Stimulated activated naive CD8-positive, alpha-beta T cell treated with anti-CD3 and anti-CD28 coated beads, Interleukin-15, Interleukin-2, amounts not matched to agents 100 ng/mL and 50 ng/mL, for 24 hours (primary cell): ENCODE data around the gene CLIC3.
A peak's percentile ranks its signal among the peaks of the same experiment; 100 is the strongest.

Source experiments
- H3K27ac Mint-ChIP-seq: one replicate; pipeline ENCODE4 v1.8.0; 2021; ENCODE audit warnings: mild to moderate bottlenecking, mixed read lengths
- H3K27me3 Mint-ChIP-seq: one replicate; pipeline ENCODE4 v1.8.0; 2021; ENCODE audit warnings: mixed read lengths
- H3K36me3 Mint-ChIP-seq: one replicate; pipeline ENCODE4 v1.8.0; 2021; ENCODE audit warnings: low read depth, mixed read lengths
- H3K4me1 Mint-ChIP-seq: one replicate; pipeline ENCODE4 v1.8.0; 2021; ENCODE audit warnings: low read depth, mixed read lengths
- H3K4me3 Mint-ChIP-seq: one replicate; pipeline ENCODE4 v1.8.0; 2021; ENCODE audit warnings: mild to moderate bottlenecking, mixed read lengths
- H3K9me3 Mint-ChIP-seq: one replicate; pipeline ENCODE4 v1.8.0; 2021; ENCODE audit warnings: mixed read lengths

The CLIC3 gene

GRCh38 chr9:136996361-136997292 lies at the start of gene CLIC3:
Gene CLIC3, minus strand, starts transcription at chr9:136996568. Its CDS starts 25 bp downstream, at chr9:136996543.
- no peak within 1 kb of the TSS for H3K27ac Mint-ChIP-seq
- peak within 1 kb of the TSS; percentile 10 for H3K4me3 Mint-ChIP-seq

GRCh38 chr9:137045294-137046087 lies 49.1 kb upstream of the CLIC3 start:
- H3K27me3 Mint-ChIP-seq, result peaks cover 23% of the 10 kb centered on the region
- H3K27ac Mint-ChIP-seq, result no peak overlapping the region
- H3K4me1 Mint-ChIP-seq, result peaks cover 13% of the 10 kb centered on the region
- peak overlapping the region; percentile 54 for H3K4me3 Mint-ChIP-seq
- no peaks in the 10 kb centered on the region for H3K9me3 Mint-ChIP-seq
- no peaks in the 10 kb centered on the region for H3K36me3 Mint-ChIP-seq

More at GRCh38 chr9:136996361-136997292, at the start of gene CLIC3:
- Mint-ChIP-seq H3K4me1 (peaks cover 51% of the 10 kb centered on the region), H3K36me3 (no peaks in the 10 kb centered on the region), H3K27me3 (no peaks in the 10 kb centered on the region), H3K9me3 (no peaks in the 10 kb centered on the region)

DNA sequence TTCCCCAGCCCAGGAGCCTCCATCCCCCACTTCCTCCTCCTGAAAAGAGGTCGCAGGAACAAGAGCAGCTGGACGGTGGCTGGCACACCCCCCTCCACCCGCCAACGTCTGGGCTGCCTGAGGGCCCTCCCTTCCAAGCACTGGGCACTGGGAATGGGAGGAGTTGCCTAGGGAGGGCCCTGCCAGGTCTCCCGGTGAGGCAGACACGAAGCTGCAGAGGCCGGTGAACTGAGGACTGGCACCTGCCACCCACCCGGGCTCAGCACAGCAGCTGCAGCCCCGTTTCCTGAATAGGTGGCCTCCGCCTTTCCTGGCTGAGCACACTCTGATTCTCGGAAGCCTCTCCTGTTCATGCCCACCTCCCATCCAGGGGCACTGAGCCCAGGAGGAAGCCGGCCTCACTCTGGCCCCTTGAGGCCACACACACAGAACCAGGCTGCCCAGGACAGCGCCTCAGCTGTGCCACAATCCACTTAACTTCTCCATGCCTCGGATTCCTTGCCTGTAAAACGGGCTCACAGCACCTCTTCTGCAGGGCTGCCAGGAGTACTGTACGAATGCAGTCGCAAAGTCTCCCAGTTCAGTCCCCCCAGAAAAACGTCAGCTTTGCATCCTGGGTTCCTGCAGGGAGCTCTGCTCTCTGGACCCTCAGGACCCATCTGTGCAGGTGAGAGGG lies 48.3 kb upstream of the CLIC3 start:
- no peaks in the 10 kb centered on the region for H3K9me3 Mint-ChIP-seq
- peak overlapping the region; percentile 54 for H3K4me3 Mint-ChIP-seq
- no peak overlapping the region for H3K27ac Mint-ChIP-seq
- H3K36me3 Mint-ChIP-seq, result no peaks in the 10 kb centered on the region
- peaks cover 17% of the 10 kb centered on the region for H3K27me3 Mint-ChIP-seq
- H3K4me1 Mint-ChIP-seq, result peaks cover 13% of the 10 kb centered on the region

DNA sequence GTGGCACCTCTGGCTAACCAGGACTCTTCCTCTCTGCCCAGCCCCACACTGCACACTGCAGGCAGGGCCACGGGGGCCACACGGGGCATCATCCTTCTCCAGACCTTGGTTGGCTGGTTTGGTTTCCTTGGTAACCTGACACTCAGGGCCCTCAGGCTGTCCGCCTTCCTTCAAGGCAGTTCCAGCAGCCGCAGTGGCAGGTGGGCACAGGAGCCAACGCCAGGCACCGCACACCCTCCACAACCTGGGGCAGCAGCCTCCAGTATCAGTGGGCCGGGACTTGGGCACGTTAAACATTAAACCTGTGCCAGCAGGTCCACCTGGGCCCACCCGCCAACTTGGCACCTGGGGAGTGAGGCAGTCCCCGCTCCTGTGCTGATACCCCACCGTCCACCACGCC lies 47.7 kb upstream of the CLIC3 start:
- peaks cover 14% of the 10 kb centered on the region for H3K27me3 Mint-ChIP-seq
- no peak overlapping the region for H3K4me3 Mint-ChIP-seq
- peaks cover 13% of the 10 kb centered on the region for H3K4me1 Mint-ChIP-seq

GRCh38 chr9:137042751-137043727 lies 46.7 kb upstream of the CLIC3 start:
- no peaks in the 10 kb centered on the region for H3K9me3 Mint-ChIP-seq
- no peak overlapping the region for H3K4me3 Mint-ChIP-seq
- peaks cover 12% of the 10 kb centered on the region for H3K27me3 Mint-ChIP-seq
- H3K27ac Mint-ChIP-seq, result no peak overlapping the region
- no peaks in the 10 kb centered on the region for H3K36me3 Mint-ChIP-seq
- peaks cover 13% of the 10 kb centered on the region for H3K4me1 Mint-ChIP-seq

More for the DNA sequence above, 47.7 kb upstream of the CLIC3 start:
- Mint-ChIP-seq H3K27ac (no peak overlapping the region), H3K36me3 (no peaks in the 10 kb centered on the region), H3K9me3 (no peaks in the 10 kb centered on the region)

DNA sequence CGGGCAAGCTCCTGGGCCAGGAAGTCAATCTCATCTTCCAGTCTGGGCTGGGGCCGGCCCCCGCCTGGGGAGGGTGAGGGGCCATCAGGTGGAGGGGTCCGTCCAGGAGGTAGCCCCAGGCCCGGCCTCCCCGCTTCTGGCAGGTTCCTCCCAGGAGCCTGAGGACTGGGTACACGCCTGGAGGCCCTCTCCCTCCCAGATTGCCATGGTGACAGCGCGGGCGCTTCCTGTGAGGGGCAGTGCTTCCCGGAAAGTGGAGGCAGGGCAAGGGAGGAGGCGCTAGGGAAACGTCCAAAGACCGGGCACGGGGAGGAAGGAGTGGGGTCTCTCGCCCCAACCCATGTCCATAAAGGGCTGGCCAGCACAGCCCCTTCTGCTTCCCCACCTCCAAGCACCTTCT lies 44.8 kb upstream of the CLIC3 start:
- Mint-ChIP-seq H3K27me3 (peaks cover 6% of the 10 kb centered on the region), H3K36me3 (no peaks in the 10 kb centered on the region), H3K4me3 (no peak overlapping the region), H3K9me3 (no peaks in the 10 kb centered on the region), H3K27ac (no peak overlapping the region), H3K4me1 (peaks cover 13% of the 10 kb centered on the region)

DNA sequence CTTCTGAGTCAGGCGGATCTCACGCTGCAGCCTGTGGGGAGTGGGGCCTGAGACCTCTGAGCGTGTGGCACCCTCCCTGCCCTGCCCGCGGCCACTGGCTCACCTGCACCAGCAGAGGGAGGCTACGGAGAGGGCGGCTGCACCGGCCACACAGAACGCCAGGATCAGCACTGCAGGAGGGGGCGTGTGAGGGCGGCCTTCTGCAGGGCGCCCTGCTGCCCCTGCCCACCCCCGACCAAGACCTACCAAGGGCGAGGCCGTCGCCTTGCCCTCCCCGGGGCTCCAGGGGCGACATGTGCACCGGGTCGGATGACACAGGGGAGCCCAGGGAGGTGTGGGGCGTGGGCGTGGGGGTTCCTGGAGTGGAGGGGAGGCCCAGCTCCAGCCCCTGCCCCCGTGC lies 44.2 kb upstream of the CLIC3 start:
- no peak overlapping the region for H3K4me3 Mint-ChIP-seq
- H3K27ac Mint-ChIP-seq, result no peak overlapping the region
- peaks cover 6% of the 10 kb centered on the region for H3K27me3 Mint-ChIP-seq
- H3K9me3 Mint-ChIP-seq, result no peaks in the 10 kb centered on the region
- H3K4me1 Mint-ChIP-seq, result peaks cover 13% of the 10 kb centered on the region
- H3K36me3 Mint-ChIP-seq, result no peaks in the 10 kb centered on the region

- Mint-ChIP-seq H3K27me3 (peaks cover 2% of the 10 kb centered on the region), H3K36me3 (no peaks in the 10 kb centered on the region), H3K4me1 (peaks cover 11% of the 10 kb centered on the region), H3K9me3 (no peaks in the 10 kb centered on the region), H3K4me3 (no peak overlapping the region), H3K27ac (no peak overlapping the region)
Observed at GRCh38 chr9:137039611-137040366, 43.4 kb upstream of the CLIC3 start.

GRCh38 chr9:137038916-137039315 lies 42.5 kb upstream of the CLIC3 start:
- no peaks in the 10 kb centered on the region for H3K27me3 Mint-ChIP-seq
- peaks cover 10% of the 10 kb centered on the region for H3K4me1 Mint-ChIP-seq
- H3K27ac Mint-ChIP-seq, result no peak overlapping the region
- H3K36me3 Mint-ChIP-seq, result no peaks in the 10 kb centered on the region
- no peak overlapping the region for H3K4me3 Mint-ChIP-seq
- H3K9me3 Mint-ChIP-seq, result no peaks in the 10 kb centered on the region

DNA sequence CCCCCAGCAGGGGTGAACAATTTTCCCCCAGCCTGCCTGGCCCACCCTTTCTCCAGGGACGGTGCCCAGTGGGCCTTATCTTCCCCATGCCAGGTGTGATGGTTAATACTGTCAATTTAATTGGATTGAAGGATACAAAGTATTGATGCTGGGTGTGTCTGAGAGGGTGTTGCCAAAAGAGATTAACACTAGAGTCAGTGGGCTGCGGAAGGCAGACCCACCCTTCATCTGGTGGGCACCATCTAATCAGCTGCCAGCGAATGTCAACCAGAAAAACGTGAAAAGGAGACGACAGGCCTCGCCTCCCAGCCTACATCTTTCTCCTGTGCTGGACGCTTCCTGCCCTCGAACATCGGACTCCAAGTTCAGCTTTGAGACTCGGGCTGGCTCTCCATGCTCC lies 41.1 kb upstream of the CLIC3 start:
- no peaks in the 10 kb centered on the region for H3K9me3 Mint-ChIP-seq
- no peak overlapping the region for H3K4me3 Mint-ChIP-seq
- H3K4me1 Mint-ChIP-seq, result peaks cover 22% of the 10 kb centered on the region
- no peaks in the 10 kb centered on the region for H3K36me3 Mint-ChIP-seq
- H3K27ac Mint-ChIP-seq, result no peak overlapping the region
- H3K27me3 Mint-ChIP-seq, result no peaks in the 10 kb centered on the region

DNA sequence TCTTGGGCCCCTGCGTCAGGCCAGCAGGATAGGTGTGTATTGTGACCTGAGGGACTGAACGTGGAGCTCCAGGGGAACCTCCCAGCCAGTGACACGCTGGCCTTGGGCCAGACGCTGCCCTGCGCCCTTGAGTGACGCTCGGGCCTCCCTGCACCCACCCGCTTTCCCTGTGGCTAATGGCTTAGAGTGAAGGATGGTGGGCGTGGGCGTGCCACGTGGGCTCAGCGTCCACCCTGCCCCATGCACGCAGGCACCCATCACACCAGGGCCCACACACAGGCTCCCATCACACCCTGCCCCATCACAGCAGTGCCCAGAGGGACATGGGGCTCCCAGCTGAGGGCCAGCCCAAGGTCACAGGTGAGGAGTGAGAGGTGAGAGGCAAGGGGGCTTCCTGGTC lies 40.7 kb upstream of the CLIC3 start:
- Mint-ChIP-seq H3K4me1 (peaks cover 25% of the 10 kb centered on the region), H3K9me3 (no peaks in the 10 kb centered on the region), H3K36me3 (no peaks in the 10 kb centered on the region), H3K27ac (no peak overlapping the region), H3K4me3 (no peak overlapping the region), H3K27me3 (no peaks in the 10 kb centered on the region)

DNA sequence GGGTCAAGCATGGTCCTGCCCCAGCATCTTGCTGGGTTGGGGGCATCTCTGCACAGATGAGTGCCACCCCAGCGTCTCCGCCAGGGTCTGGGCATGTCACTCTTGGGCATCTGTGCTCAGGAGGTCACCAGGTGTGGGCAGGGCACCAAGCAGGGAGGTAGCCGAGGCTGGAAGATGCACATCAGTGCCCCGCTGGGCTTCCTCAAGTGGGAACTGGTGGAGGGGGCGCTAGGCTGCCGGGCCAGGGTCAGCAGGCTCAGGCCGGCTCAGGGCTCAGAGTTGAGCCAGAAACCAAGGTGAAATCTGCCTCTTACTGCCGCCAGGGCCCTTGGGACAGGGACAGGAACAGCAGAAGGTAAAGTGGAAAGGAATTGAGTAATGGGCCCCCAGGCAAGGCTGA lies 39.6 kb upstream of the CLIC3 start:
- H3K4me3 Mint-ChIP-seq, result no peak overlapping the region
- no peaks in the 10 kb centered on the region for H3K27me3 Mint-ChIP-seq
- peaks cover 31% of the 10 kb centered on the region for H3K4me1 Mint-ChIP-seq
- no peaks in the 10 kb centered on the region for H3K9me3 Mint-ChIP-seq
- H3K27ac Mint-ChIP-seq, result no peak overlapping the region
- H3K36me3 Mint-ChIP-seq, result no peaks in the 10 kb centered on the region

DNA sequence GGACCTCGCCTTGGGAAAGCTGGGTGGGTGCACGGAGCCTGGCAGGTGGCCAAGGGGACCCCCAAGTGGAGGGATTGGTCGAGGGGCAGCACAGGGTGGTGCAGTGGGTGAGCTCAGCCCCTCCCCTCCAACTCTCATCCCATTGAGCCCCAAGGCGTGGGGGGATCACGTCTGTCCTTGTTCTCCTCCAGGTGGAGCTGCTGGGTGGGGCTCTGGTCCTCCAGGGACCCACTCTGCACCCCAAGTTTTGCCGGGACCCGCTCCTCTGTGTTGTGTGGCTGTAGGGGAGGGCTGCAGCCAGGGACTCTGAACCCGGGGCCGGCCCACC lies 39.1 kb upstream of the CLIC3 start:
- H3K9me3 Mint-ChIP-seq, result no peaks in the 10 kb centered on the region
- no peaks in the 10 kb centered on the region for H3K27me3 Mint-ChIP-seq
- no peak overlapping the region for H3K27ac Mint-ChIP-seq
- peaks cover 36% of the 10 kb centered on the region for H3K4me1 Mint-ChIP-seq
- no peaks in the 10 kb centered on the region for H3K36me3 Mint-ChIP-seq
- no peak overlapping the region for H3K4me3 Mint-ChIP-seq
